Mesendoderm (in vitro differentiated cells): ENCODE measurements around the gene ZFAND2A.
A peak's percentile ranks its signal among the peaks of the same experiment; 100 is the strongest.
"Not testable (repeated sequence)": the region's sequence is repeated elsewhere in the genome, so short reads cannot be mapped to it uniquely, and the experiment has no call there.

Source experiments
- DNase-seq: peaks from one replicate; pipeline ENCODE4 v3.0.0; 2013
- H2AK5ac ChIP-seq: 2 replicates; pipeline ENCODE4 v1.6.1; 2013; ENCODE audit warnings: low read length, inconsistent platforms
- H2BK120ac ChIP-seq: 2 replicates; pipeline ENCODE4 v1.6.1; 2013; ENCODE audit warnings: low read depth, mild to moderate bottlenecking, low read length, moderate library complexity, mixed read lengths
- H2BK15ac ChIP-seq: replicated peaks from 2 replicates; pipeline ENCODE4 v1.6.1; 2013; ENCODE audit warnings: low read depth, mild to moderate bottlenecking, moderate library complexity
- H2BK5ac ChIP-seq: 2 replicates; pipeline ENCODE4 v1.6.1; 2013; ENCODE audit warnings: low read length, inconsistent platforms
- H3K18ac ChIP-seq: 2 replicates; pipeline ENCODE4 v1.6.1; 2013; ENCODE audit warnings: mild to moderate bottlenecking, low read length, mixed read lengths
- H3K23ac ChIP-seq: one replicate; pipeline ENCODE4 v1.6.1; 2013; ENCODE audit warnings: low read length
- H3K27ac ChIP-seq: 2 replicates; pipeline ENCODE4 v1.5.1; 2013; ENCODE audit warnings: low read depth, mild to moderate bottlenecking, inconsistent platforms, low read length, moderate library complexity
- H3K27me3 ChIP-seq: 2 replicates; pipeline ENCODE4 v1.6.1; 2013; ENCODE audit warnings: low read length, control low read depth, mild to moderate bottlenecking, inconsistent platforms; ENCODE audit not compliant: insufficient read depth, poor library complexity
- H3K36me3 ChIP-seq: 2 replicates; pipeline ENCODE4 v1.6.1; 2013; ENCODE audit warnings: low read length, inconsistent platforms; ENCODE audit not compliant: control insufficient read depth, insufficient read depth
- H3K4ac ChIP-seq: one replicate; pipeline ENCODE4 v1.6.1; 2013; ENCODE audit warnings: low read depth, mild to moderate bottlenecking, low read length, moderate library complexity
- H3K4me1 ChIP-seq: 2 replicates; pipeline ENCODE4 v1.6.1; 2013; ENCODE audit warnings: low read depth, low read length, inconsistent platforms; ENCODE audit not compliant: control insufficient read depth
- H3K4me2 ChIP-seq: 2 replicates; pipeline ENCODE4 v1.6.1; 2013; ENCODE audit warnings: low read length
- H3K4me3 ChIP-seq: 2 replicates; pipeline ENCODE4 v1.5.1; 2013; ENCODE audit warnings: mild to moderate bottlenecking, low read length
- H3K56ac ChIP-seq: one replicate; pipeline ENCODE4 v1.6.1; 2013; ENCODE audit warnings: low read length
- H3K79me1 ChIP-seq: 2 replicates; pipeline ENCODE4 v1.6.1; 2013; ENCODE audit warnings: low read length, inconsistent platforms
- H3K79me2 ChIP-seq: 2 replicates; pipeline ENCODE4 v1.6.1; 2013; ENCODE audit warnings: mild to moderate bottlenecking, low read length; ENCODE audit not compliant: control insufficient read depth, insufficient read depth
- H3K9ac ChIP-seq: 2 replicates; pipeline ENCODE4 v1.6.1; 2013; ENCODE audit warnings: low read length, inconsistent platforms
- H4K5ac ChIP-seq: one replicate; pipeline ENCODE4 v1.6.1; 2013; ENCODE audit warnings: low read length
- H4K8ac ChIP-seq: one replicate; pipeline ENCODE4 v1.6.1; 2013; ENCODE audit warnings: low read depth, mild to moderate bottlenecking, control low read depth, low read length, moderate library complexity
- WGBS: extraction: QIAGEN DNeasy Blood & Tissue Kit; methylation state at CpG from one replicate; pipeline ENCODE4 v1.1.7; 2013; ENCODE audit warnings: low lambda C conversion rate, missing lambda C conversion rate; ENCODE audit not compliant: insufficient coverage; ENCODE audit errors: extremely low coverage; 5-methylcytosine and 5-hydroxymethylcytosine counted together

Gene ZFAND2A

DNA sequence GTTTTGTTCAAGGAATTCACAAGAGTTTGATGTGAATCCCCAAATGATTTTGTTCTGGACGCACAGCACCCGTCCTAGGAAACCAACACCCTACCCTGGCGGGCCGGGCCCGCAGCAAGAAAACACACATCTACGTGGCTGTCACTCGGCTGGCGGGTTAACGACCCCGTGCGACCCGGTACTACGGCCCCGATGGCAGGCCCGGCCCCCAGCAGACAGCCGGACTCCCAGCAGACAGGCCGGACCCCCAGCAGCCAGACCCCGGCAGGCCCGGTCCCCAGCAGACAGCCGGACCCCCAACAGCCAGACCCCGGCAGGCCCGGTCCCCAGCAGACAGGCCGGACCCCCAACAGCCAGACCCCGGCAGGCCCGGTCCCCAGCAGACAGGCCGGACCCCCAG, 765 bp downstream of the ZFAND2A start:
- H3K79me1 ChIP-seq, H3K4me1 ChIP-seq, DNase-seq, H4K8ac ChIP-seq, H2BK5ac ChIP-seq, H3K27me3 ChIP-seq, H2AK5ac ChIP-seq, H3K27ac ChIP-seq, H2BK120ac ChIP-seq, H3K4ac ChIP-seq, H4K5ac ChIP-seq, H2BK15ac ChIP-seq, H3K23ac ChIP-seq, H3K36me3 ChIP-seq, H3K18ac ChIP-seq: not testable (repeated sequence)
- H3K4me2 ChIP-seq, result peak overlapping the region; percentile 80
- no CpG with 5 or more reads among the region's 26 CpGs for WGBS
- peak overlapping the region; percentile 74 for H3K56ac ChIP-seq
- peak overlapping the region; percentile 48 for H3K4me3 ChIP-seq
- peaks cover 18% of the 10 kb centered on the region for H3K79me2 ChIP-seq
- peak overlapping the region; percentile 66 for H3K9ac ChIP-seq

GRCh38 chr7:1158203-1159126, 1.5 kb downstream of the ZFAND2A start:
- Histone ChIP-seq H3K18ac (no peak overlapping the region), H2BK5ac (no peak overlapping the region), H3K4me3 (peak overlapping the region; percentile 48), H3K79me1 (peaks cover 6% of the 10 kb centered on the region), H3K23ac (no peak overlapping the region), H4K5ac (no peak overlapping the region), H2BK15ac (no peak overlapping the region), H3K9ac (peak overlapping the region; percentile 66), H3K36me3 (peaks cover 1% of the 10 kb centered on the region), H3K56ac (peak overlapping the region; percentile 74), H2AK5ac (no peak overlapping the region), H3K4ac (no peak overlapping the region), H3K27ac (no peak overlapping the region), H3K79me2 (peaks cover 18% of the 10 kb centered on the region), H3K27me3 (no peaks in the 10 kb centered on the region), H4K8ac (no peak overlapping the region), H2BK120ac (no peak overlapping the region), H3K4me1 (no peaks in the 10 kb centered on the region), H3K4me2 (peak overlapping the region; percentile 80)
- whole genome bisulfite sequencing, result no CpG with 5 or more reads among the region's 25 CpGs
- DNase-seq, result no peak

- no peak for DNase-seq
- no peak overlapping the region for H3K4me3 ChIP-seq
- H2BK15ac ChIP-seq, result no peak overlapping the region
- H4K5ac ChIP-seq, result no peak overlapping the region
- H2AK5ac ChIP-seq, result no peak overlapping the region
- no peaks in the 10 kb centered on the region for H3K27me3 ChIP-seq
- no peak overlapping the region for H3K4me2 ChIP-seq
- no peaks in the 10 kb centered on the region for H3K4me1 ChIP-seq
- peaks cover 1% of the 10 kb centered on the region for H3K36me3 ChIP-seq
- no CpG with 5 or more reads among the region's 10 CpGs for WGBS
- H3K4ac ChIP-seq, result no peak overlapping the region
- H3K18ac ChIP-seq, result no peak overlapping the region
- H3K56ac ChIP-seq, result no peak overlapping the region
- H3K23ac ChIP-seq, result no peak overlapping the region
- H2BK5ac ChIP-seq, result no peak overlapping the region
- H3K79me1 ChIP-seq, result peaks cover 6% of the 10 kb centered on the region
- H3K27ac ChIP-seq, result no peak overlapping the region
- H3K9ac ChIP-seq, result no peak overlapping the region
- peaks cover 18% of the 10 kb centered on the region for H3K79me2 ChIP-seq
- no peak overlapping the region for H2BK120ac ChIP-seq
- no peak overlapping the region for H4K8ac ChIP-seq
Measured at GRCh38 chr7:1156782-1157535, 3.0 kb downstream of the ZFAND2A start.

DNA sequence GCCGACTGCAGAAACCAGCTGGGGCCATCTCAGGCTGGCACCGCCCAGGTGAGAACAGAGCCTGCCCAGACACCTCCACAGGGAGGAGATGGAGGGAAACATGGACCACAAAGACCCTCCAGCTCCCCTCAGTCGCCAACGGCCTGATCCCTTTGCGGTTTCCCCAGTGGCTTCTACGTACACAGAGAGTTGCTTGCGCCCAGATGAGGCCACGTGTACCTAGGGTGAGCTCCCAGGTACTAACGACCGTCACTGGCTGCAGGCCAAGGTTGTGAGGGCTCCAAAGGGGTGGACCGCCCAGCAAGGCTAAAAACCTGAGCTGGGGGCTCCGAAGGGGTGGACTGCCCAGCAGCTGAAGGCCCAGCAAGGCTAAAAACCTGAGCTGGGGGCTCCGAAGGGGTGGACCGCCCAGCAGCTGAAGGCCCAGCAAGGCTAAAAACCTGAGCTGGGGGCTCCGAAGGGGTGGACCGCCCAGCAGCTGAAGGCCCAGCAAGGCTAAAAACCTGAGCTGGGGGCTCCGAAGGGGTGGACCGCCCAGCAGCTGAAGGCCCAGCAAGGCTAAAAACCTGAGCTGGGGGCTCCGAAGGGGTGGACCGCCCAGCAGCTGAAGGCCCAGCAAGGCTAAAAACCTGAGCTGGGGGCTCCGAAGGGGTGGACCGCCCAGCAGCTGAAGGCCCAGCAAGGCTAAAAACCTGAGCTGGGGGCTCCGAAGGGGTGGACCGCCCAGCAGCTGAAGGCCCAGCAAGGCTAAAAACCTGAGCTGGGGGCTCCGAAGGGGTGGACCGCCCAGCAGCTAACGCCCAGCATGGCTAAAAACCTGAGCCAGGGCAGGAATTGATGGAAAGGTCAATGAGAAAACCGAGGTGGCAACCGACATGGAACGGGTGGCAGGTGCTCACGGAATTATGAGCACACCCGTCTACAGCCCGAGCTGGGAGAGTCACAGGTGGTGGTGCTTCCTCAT, 3.9 kb downstream of the ZFAND2A start:
- H2BK120ac ChIP-seq, H3K9ac ChIP-seq, H3K4me3 ChIP-seq, H3K4me1 ChIP-seq, H3K56ac ChIP-seq, H3K18ac ChIP-seq, H2BK15ac ChIP-seq, H3K27ac ChIP-seq, H4K5ac ChIP-seq, H3K79me1 ChIP-seq, H3K36me3 ChIP-seq, H2BK5ac ChIP-seq, H3K23ac ChIP-seq, H4K8ac ChIP-seq, H3K4me2 ChIP-seq, H2AK5ac ChIP-seq, H3K4ac ChIP-seq, DNase-seq, H3K27me3 ChIP-seq: not testable (repeated sequence)
- no CpG with 5 or more reads among the region's 33 CpGs for WGBS
- H3K79me2 ChIP-seq, result peaks cover 18% of the 10 kb centered on the region

DNA sequence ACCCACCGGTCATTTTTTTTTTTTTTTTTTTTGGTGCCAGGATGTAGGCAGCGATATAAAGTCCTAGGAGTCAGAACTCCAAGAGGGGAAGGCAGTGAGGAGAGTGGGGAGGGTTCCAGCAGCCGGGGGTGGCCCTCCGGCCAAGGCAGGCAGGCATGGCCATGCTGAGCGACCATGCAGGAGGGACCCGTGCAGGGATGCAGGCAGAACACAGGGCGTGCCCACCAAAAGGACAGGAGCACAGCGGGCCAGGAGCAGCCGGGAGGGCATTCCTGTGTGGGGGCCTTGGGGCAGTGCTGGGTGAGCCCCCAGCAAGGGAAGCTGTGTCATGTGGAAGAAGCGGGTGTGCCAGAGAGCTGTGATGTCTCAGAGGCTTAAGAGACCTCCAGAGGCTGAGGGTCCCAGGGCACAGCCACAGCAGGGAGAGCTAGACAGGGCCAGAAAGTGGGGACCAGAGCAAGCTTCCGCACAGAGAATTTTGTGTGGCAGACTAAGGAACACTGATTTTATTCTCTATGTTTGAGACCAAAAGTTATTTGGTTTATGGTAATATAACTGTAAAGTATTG, 5.7 kb downstream of the ZFAND2A start:
- Histone ChIP-seq H3K27me3 (no peaks in the 10 kb centered on the region), H3K36me3 (peaks cover 1% of the 10 kb centered on the region), H3K18ac (no peak overlapping the region), H3K4me1 (no peaks in the 10 kb centered on the region), H4K8ac (no peak overlapping the region), H2BK5ac (no peak overlapping the region), H4K5ac (no peak overlapping the region), H2AK5ac (no peak overlapping the region), H3K56ac (no peak overlapping the region), H3K4me3 (no peak overlapping the region), H2BK15ac (no peak overlapping the region), H2BK120ac (no peak overlapping the region), H3K23ac (no peak overlapping the region), H3K79me2 (peaks cover 14% of the 10 kb centered on the region), H3K79me1 (peaks cover 6% of the 10 kb centered on the region), H3K4ac (no peak overlapping the region), H3K4me2 (no peak overlapping the region), H3K27ac (no peak overlapping the region), H3K9ac (no peak overlapping the region)
- no peak for DNase-seq
- WGBS, result no CpG with 5 or more reads among the region's 11 CpGs
